A549 (cell line): ENCODE measurements around the gene SERPINC1. TPM values are rescaled to one million over a fixed set of nuclear protein-coding genes. Genes with fewer than 3 reads are reported as not detected.

Source experiments
- ATAC-seq, 2 experiments: fragments of 200-7000 bp in 1 of 2; fragments of >200 bp in 1 of 2; cut with Nextera tagmentation in 1 of 2; cut with Tn5 transposase in 1 of 2; 3 replicates each; pipeline versions ENCODE4 v1.8.0 to v1.9.1; 2018 to 2020; ENCODE audit warnings: mild to moderate bottlenecking in 1 of 2, moderate library complexity in 1 of 2
- CTCF ChIA-PET: fragments of 300-600 bp; sonication (Branson Sonifier 250); formaldehyde crosslinking; extraction: SDS; loops from one replicate; lab custom pipeline; 2021; ENCODE audit warnings: antibody characterized with exemption, inconsistent platforms; lab: Yijun Ruan, JAX
- POLR2A ChIA-PET: fragments of 350-600 bp; formaldehyde crosslinking; extraction: SDS; loops from one replicate; lab custom pipeline; 2021; ENCODE audit warnings: antibody characterized with exemption, inconsistent platforms; lab: Yijun Ruan, JAX
- DNase-seq, 2 experiments: peaks; one replicate each; pipeline versions ENCODE4 v3.0.0 to v3.0.0-alpha.2; 2011 to 2016; ENCODE audit warnings: low read depth in 1 of 2, low spot score in 1 of 2
- FAIRE-seq: peaks from 2 replicates; lab custom pipeline; 2011; peaks lifted over from hg19 to GRCh38; lab: Jason Lieb, UNC
- H3K27ac ChIP-seq, 2 experiments: fragments of >200 bp; sonication (Bioruptor Twin); formaldehyde crosslinking; 3 replicates each; pipeline ENCODE4 v1.5.1; 2016 to 2017
- H3K4me1 ChIP-seq: fragments of >200 bp; sonication (Bioruptor Twin); formaldehyde crosslinking; 3 replicates; pipeline ENCODE4 v1.6.1; 2016
- H3K4me2 ChIP-seq: fragments of >200 bp; sonication (Bioruptor Twin); formaldehyde crosslinking; 3 replicates; pipeline ENCODE4 v1.6.1; 2016
- H3K4me3 ChIP-seq: fragments of >200 bp; sonication (Bioruptor Twin); formaldehyde crosslinking; 3 replicates; pipeline ENCODE4 v1.5.1; 2016
- H3K9me3 ChIP-seq: fragments of >200 bp; sonication (Bioruptor Twin); formaldehyde crosslinking; 3 replicates; pipeline ENCODE4 v1.6.1; 2016
- ATOH8 ChIP-seq: fragments of 250-450 bp; sonication (Bioruptor Pico); IDR thresholded peaks from 2 replicates; pipeline ENCODE4 v1.5.0; 2020; ENCODE audit warnings: low read depth, mild to moderate bottlenecking, moderate library complexity
- BHLHE40 ChIP-seq: IDR thresholded peaks from 2 replicates; pipeline ENCODE4 v1.6.1; 2012; ENCODE audit warnings: low read depth, low read length, inconsistent platforms
- CBX2 ChIP-seq: fragments of 200-600 bp; sonication (generic); IDR thresholded peaks from 2 replicates; pipeline ENCODE4 v1.6.1; 2016; ENCODE audit warnings: low read depth, mild to moderate bottlenecking, borderline replicate concordance
- CEBPB ChIP-seq, 2 experiments: fragments of >200 bp in 1 of 2; sonication (Bioruptor Twin) in 1 of 2; formaldehyde crosslinking in 1 of 2; IDR thresholded peaks; 2 replicates each; pipeline ENCODE4 v1.6.1; 2012 to 2016
- CHD4 ChIP-seq: fragments of 200-600 bp; sonication (generic); IDR thresholded peaks from 2 replicates; pipeline ENCODE4 v1.6.1; 2016; ENCODE audit warnings: antibody characterized with exemption, mild to moderate bottlenecking, borderline replicate concordance
- CTCF ChIP-seq: fragments of >200 bp; sonication (Bioruptor Twin); formaldehyde crosslinking; IDR thresholded peaks from 3 replicates; pipeline ENCODE4 v1.5.1; 2016
- E2F6 ChIP-seq: IDR thresholded peaks from 2 replicates; pipeline ENCODE4 v1.6.1; 2012; ENCODE audit warnings: low read depth, borderline replicate concordance
- EHF ChIP-seq: fragments of 250-450 bp; sonication (Bioruptor Pico); IDR thresholded peaks from 2 replicates; pipeline ENCODE4 v1.5.0; 2020; ENCODE audit warnings: mild to moderate bottlenecking
- EHMT2 ChIP-seq: fragments of 200-600 bp; sonication (generic); IDR thresholded peaks from 2 replicates; pipeline ENCODE4 v1.6.1; 2016; ENCODE audit warnings: antibody characterized with exemption, low read depth, mild to moderate bottlenecking, moderate library complexity
- ELK1 ChIP-seq: fragments of 150-350 bp; IDR thresholded peaks from 2 replicates; pipeline ENCODE4 v1.6.1; 2014; ENCODE audit warnings: low read depth, mild to moderate bottlenecking, low read length
- EP300 ChIP-seq, 2 experiments: fragments of >200 bp; sonication (Bioruptor Twin); formaldehyde crosslinking; IDR thresholded peaks; 2 replicates in 1 of 2; 3 replicates in 1 of 2; pipeline ENCODE4 v1.6.1; 2016 to 2017
- ESRRA ChIP-seq: fragments of 150-350 bp; IDR thresholded peaks from 2 replicates; pipeline ENCODE4 v1.6.1; 2014; ENCODE audit warnings: mild to moderate bottlenecking, low read length, borderline replicate concordance
- FOSL2 ChIP-seq, 2 experiments: fragments of 450-650 bp in 1 of 2; fragments of >200 bp in 1 of 2; sonication (Bioruptor Twin) in 1 of 2; formaldehyde crosslinking; IDR thresholded peaks; 2 replicates each; pipeline versions ENCODE4 v1.5.0 to v1.6.1; 2016 to 2020; ENCODE audit warnings: mild to moderate bottlenecking in 1 of 2, moderate library complexity in 1 of 2
- FOXS1 ChIP-seq: fragments of 250-450 bp; sonication (Bioruptor Pico); IDR thresholded peaks from 2 replicates; pipeline ENCODE4 v1.5.0; 2020; ENCODE audit warnings: mild to moderate bottlenecking, moderate library complexity
- HDAC2 ChIP-seq: fragments of 200-600 bp; sonication (generic); IDR thresholded peaks from 2 replicates; pipeline ENCODE4 v1.6.1; 2016
- HES2 ChIP-seq: fragments of >200 bp; sonication (Bioruptor Twin); formaldehyde crosslinking; IDR thresholded peaks from 2 replicates; pipeline ENCODE4 v1.6.1; 2016
- HMGXB4 ChIP-seq: fragments of 250-450 bp; sonication (Bioruptor Pico); IDR thresholded peaks from 2 replicates; pipeline ENCODE4 v1.5.0; 2021; ENCODE audit warnings: mild to moderate bottlenecking, moderate library complexity, borderline replicate concordance
- HOXB5 ChIP-seq: fragments of 250-450 bp; sonication (Bioruptor Pico); IDR thresholded peaks from 2 replicates; pipeline ENCODE4 v1.5.0; 2020; ENCODE audit warnings: mild to moderate bottlenecking, moderate library complexity
- MAZ ChIP-seq: fragments of 150-350 bp; IDR thresholded peaks from 2 replicates; pipeline ENCODE4 v1.6.1; 2014; ENCODE audit warnings: antibody characterized with exemption, low read depth, low read length, borderline replicate concordance
- NPAS2 ChIP-seq: fragments of 250-450 bp; sonication (Bioruptor Pico); IDR thresholded peaks from 2 replicates; pipeline ENCODE4 v1.8.0; 2022; ENCODE audit warnings: mild to moderate bottlenecking, moderate library complexity, borderline replicate concordance
- PBX3 ChIP-seq: IDR thresholded peaks from 2 replicates; pipeline ENCODE4 v1.6.1; 2012
- RCOR1 ChIP-seq: fragments of 150-350 bp; IDR thresholded peaks from 2 replicates; pipeline ENCODE4 v1.6.1; 2014; ENCODE audit warnings: antibody characterized with exemption, low read length, low read depth
- USF2 ChIP-seq: fragments of 450-650 bp; IDR thresholded peaks from 2 replicates; pipeline ENCODE4 v1.6.1; 2014; ENCODE audit warnings: antibody characterized with exemption
- ZSCAN20 ChIP-seq: fragments of 250-450 bp; sonication (Bioruptor Pico); IDR thresholded peaks from 2 replicates; pipeline ENCODE4 v1.8.0; 2022; ENCODE audit warnings: mild to moderate bottlenecking, moderate library complexity
- WGBS: methylation state at CpG from one replicate; pipeline ENCODE4 v1.1.6; 2017; ENCODE audit errors: missing lambda C conversion rate; 5-methylcytosine and 5-hydroxymethylcytosine counted together
- polyA plus RNA-seq, 4 experiments: library from polyadenylated mRNA; depleted of rRNA in 3 of 4; stranded (reverse); fragments of >200 nt; fragmentation: RNase III in 1 of 4; extraction: RNeasy Plus Mini Kit Qiagen cat#74134 plus additional on column Dnase treatment in 1 of 4; gene quantifications; 2 replicates in 3 of 4; 3 replicates in 1 of 4; pipeline ENCODE4 v1.2.3, GENCODE V29; 2011 to 2017

SERPINC1 gene
- polyA plus RNA-seq, 2 of the 4 experiments (the other 2 are of a cell fraction): 0.05 to 0.13 TPM

GRCh38 chr1:173878251-173878650 is 38.9 kb downstream of the SERPINC1 start:
- DNase-seq: no peak
- Histone ChIP-seq H3K4me3 (no peak overlapping the region), H3K27ac (no peak overlapping the region), H3K4me2 (no peak overlapping the region), H3K4me1 (peaks cover 2% of the 10 kb centered on the region; the same call in 1 of the 3 replicates), H3K9me3 (no peaks in the 10 kb centered on the region)
- no peak for FAIRE-seq
- no peak for ATAC-seq
- TF ChIP-seq NPAS2 (CRISPR knock-in tag) (no peak), PBX3 (no peak), EP300 (IDR thresholded peaks at IDR 0.05) (no peak), FOSL2 (IDR thresholded peaks at IDR 0.05) (no peak), FOSL2 (CRISPR knock-in tag; IDR thresholded peaks at IDR 0.05) (no peak), ZSCAN20 (CRISPR knock-in tag) (no peak), CTCF (no peak), HMGXB4 (CRISPR knock-in tag) (no peak), E2F6 (no peak)
- ChIA-PET POLR2A (no interaction called here), CTCF (interaction anchor here (1.2 kb wide), 1 partner anchor 9 kb away, joined by 3 read pairs; no protein-coding TSS in a partner anchor)

GRCh38 chr1:173876732-173877131 is 40.4 kb downstream of the SERPINC1 start:
- ATAC-seq: no peak
- Histone ChIP-seq H3K27ac (no peak overlapping the region), H3K9me3 (no peaks in the 10 kb centered on the region), H3K4me3 (no peak overlapping the region), H3K4me1 (peaks cover 2% of the 10 kb centered on the region; the same call in 1 of the 3 replicates), H3K4me2 (no peak overlapping the region)
- ChIA-PET POLR2A (interaction anchor here (1.2 kb wide), 1 partner anchor 9 kb away, joined by 7 read pairs; the partner anchor contains the start of genes GAS5 and ZBTB37), CTCF (no interaction called here)
- TF ChIP-seq RCOR1: no peak
- no peak for TF ChIP-seq BHLHE40
- TF ChIP-seq CBX2: no peak
- no peak for TF ChIP-seq EHF (CRISPR knock-in tag)
- no peak for TF ChIP-seq CHD4
- no peak for TF ChIP-seq E2F6
- TF ChIP-seq FOXS1 (CRISPR knock-in tag): no peak
- no peak for TF ChIP-seq ATOH8 (CRISPR knock-in tag)
- no peak for TF ChIP-seq EHMT2
- TF ChIP-seq HOXB5 (CRISPR knock-in tag): no peak
- TF ChIP-seq USF2: no peak
- TF ChIP-seq HES2: no peak
- no peak for TF ChIP-seq CEBPB (IDR thresholded peaks at IDR 0.05)
- no peak for TF ChIP-seq MAZ
- no peak for TF ChIP-seq PBX3
- no peak for TF ChIP-seq ELK1
- TF ChIP-seq HDAC2: no peak
- TF ChIP-seq ESRRA: no peak
- no peak for TF ChIP-seq ZSCAN20 (CRISPR knock-in tag)
- 78% methylated on average over 5 of the region's 5 CpGs for WGBS
- no peak for DNase-seq
- no peak for FAIRE-seq
